Pancreas (tissue), 10 donors: ENCODE results near the gene FTO. TPM values are rescaled to one million over a fixed set of nuclear protein-coding genes. Genes with fewer than 3 reads are reported as not detected.

Experiments
- ATAC-seq, 4 donors: fragments of 200-7000 bp; cut with Tn5 transposase; one replicate each; pipeline versions ENCODE4 v1.8.0 to v1.9.1; 2020; ENCODE audit warnings: mild to moderate bottlenecking in 4 of 4, moderate library complexity in 4 of 4
- DNase-seq, 6 donors: peaks; one replicate each; pipeline ENCODE4 v3.0.0-alpha.2; 2020
- FAIRE-seq: peaks from 2 replicates; lab custom pipeline; 2012; peaks lifted over from hg19 to GRCh38; lab: Jason Lieb, UNC
- H3K27ac ChIP-seq, 4 donors: fragments of 200-600 bp; sonication (generic); 1 replicate in 3 of 4; 2 replicates in 1 of 4; pipeline versions ENCODE4 v1.5.0 to v1.8.0; 2020
- H3K27me3 ChIP-seq, 4 donors: fragments of 200-600 bp; one replicate each; pipeline ENCODE4 v1.8.0; 2021
- H3K36me3 ChIP-seq, 3 donors: fragments of 200-600 bp; sonication (generic) in 1 of 3; one replicate each; pipeline versions ENCODE4 v1.5.0 to v1.8.0; 2020 to 2021
- H3K4me1 ChIP-seq, 3 donors: fragments of 200-600 bp; one replicate each; pipeline ENCODE4 v1.8.0; 2021
- H3K4me3 ChIP-seq, 4 donors: fragments of 200-600 bp; sonication (generic) in 2 of 4; one replicate each; pipeline versions ENCODE4 v1.5.0 to v1.8.0; 2020 to 2021
- H3K9me3 ChIP-seq, 4 donors: fragments of 200-600 bp; one replicate each; pipeline ENCODE4 v1.8.0; 2021
- WGBS, 2 donors: extraction: QIAGEN DNeasy Blood & Tissue Kit; methylation state at CpG; one replicate each; pipeline ENCODE4 v1.1.7; 2013; 5-methylcytosine and 5-hydroxymethylcytosine counted together
- intact Hi-C, 3 donors: fragments of 100-400 bp; cut with DNase I; formaldehyde crosslinking; loops; one replicate each; pipeline versions ENCODE4 v1.11.1 to v1.14.2; 2022
- polyA plus RNA-seq, 2 donors: library from polyadenylated mRNA; stranded (reverse); fragments of 200-250 nt; gene quantifications; one replicate each; pipeline ENCODE4 v1.2.3, GENCODE V29; 2013
- total RNA-seq, 6 donors: library from RNA; stranded (reverse); fragmentation: NEBNext Ultra II Directional in 4 of 6; extraction: Animal tissue kit (Norgen Biotek cat#: 25700) in 4 of 6; gene quantifications; one replicate each; pipeline versions ENCODE4 v1.2.1 to v1.2.4, GENCODE V29; 2021 to 2023
- TF ChIP-seq, protein P1 (sequence below), 4 donors: fragments of 200-600 bp; sonication (generic) in 3 of 4; IDR thresholded peaks; one replicate each; pipeline versions ENCODE4 v1.5.0 to v1.8.0; 2021; ENCODE audit warnings: antibody characterized with exemption in 4 of 4
- donor health status: healthy with polysubstance abuse.
- donor health status: DM: no; HTN: no; CAD: no; lungs with moderate emphysema.
- donor health status: DM: no; HTN: no; CAD: no.
- donor health status: control.
- donor health status: control.
- donor health status: Bipolar disorder and iron deficiency.
- donor health status: DM: yes; HTN: yes; CAD: no.
- donor health status: DM: no; HTN: no; CAD: no.
- donor health status: DM: no; HTN: no; CAD: no.
- donor health status: DM: yes; HTN: yes; CAD: no.

Gene FTO
- total and polyA plus RNA-seq, 8 donors = 7.6 to 45.0 (median 31.7) TPM

DNA sequence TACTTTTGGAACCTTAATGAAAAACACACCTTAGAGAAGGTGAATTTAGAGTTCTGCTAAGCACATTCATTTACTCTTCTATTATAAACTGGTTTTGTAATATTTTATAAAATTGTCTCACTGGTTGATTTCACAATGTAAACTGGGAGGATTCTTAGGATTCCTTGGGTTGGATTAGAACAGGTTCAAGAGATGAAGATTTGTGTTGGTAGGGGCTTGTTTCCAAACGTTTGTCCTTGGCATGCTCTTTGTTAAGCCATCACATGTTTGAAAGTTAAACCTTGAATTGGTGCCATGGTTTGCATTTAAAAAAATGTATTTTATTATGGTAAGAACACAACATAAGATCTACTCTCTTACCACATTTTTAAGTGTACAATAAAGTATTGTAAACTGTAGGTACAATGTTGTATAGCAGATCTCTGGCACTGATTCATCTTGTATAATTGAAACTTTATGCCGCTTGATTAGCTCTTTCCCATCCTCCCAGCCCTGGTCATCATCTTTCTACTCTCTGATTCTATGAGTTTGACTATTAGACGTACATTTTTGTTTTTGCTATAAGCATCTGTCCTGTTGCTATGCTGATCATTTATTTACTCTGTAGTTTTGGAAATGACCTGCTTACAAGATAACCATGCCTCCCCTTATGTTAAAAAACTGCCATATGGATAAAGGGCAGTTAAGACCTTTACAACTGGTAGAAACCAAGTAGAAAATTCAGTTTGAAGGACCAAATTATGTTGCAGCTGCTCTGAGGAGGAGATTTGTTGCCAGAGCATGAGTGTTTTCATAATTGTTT lies 9.6 kb downstream of the FTO start:
- Histone ChIP-seq H3K9me3 (no peaks in the 10 kb centered on the region), H3K27me3 (no peaks in the 10 kb centered on the region), H3K4me1 (peaks cover 15 to 28% (median 23%) of the 10 kb centered on the region in 3 donors), H3K36me3 (no peaks in the 10 kb centered on the region), H3K27ac (no peak overlapping the region), H3K4me3 (no peak overlapping the region)
- DNase-seq = no peak
- WGBS, 2 donors = 45 to 46% methylated on average over 3 of the region's 3 CpGs
- no peak for FAIRE-seq
- peak in 2 of 4 donors; percentile 44 to 67 for ATAC-seq
- intact Hi-C loops = no loop called here
- TF ChIP-seq, protein P1, sequence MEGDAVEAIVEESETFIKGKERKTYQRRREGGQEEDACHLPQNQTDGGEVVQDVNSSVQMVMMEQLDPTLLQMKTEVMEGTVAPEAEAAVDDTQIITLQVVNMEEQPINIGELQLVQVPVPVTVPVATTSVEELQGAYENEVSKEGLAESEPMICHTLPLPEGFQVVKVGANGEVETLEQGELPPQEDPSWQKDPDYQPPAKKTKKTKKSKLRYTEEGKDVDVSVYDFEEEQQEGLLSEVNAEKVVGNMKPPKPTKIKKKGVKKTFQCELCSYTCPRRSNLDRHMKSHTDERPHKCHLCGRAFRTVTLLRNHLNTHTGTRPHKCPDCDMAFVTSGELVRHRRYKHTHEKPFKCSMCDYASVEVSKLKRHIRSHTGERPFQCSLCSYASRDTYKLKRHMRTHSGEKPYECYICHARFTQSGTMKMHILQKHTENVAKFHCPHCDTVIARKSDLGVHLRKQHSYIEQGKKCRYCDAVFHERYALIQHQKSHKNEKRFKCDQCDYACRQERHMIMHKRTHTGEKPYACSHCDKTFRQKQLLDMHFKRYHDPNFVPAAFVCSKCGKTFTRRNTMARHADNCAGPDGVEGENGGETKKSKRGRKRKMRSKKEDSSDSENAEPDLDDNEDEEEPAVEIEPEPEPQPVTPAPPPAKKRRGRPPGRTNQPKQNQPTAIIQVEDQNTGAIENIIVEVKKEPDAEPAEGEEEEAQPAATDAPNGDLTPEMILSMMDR (IDR thresholded peaks at IDR 0.05) = no peak

DNA sequence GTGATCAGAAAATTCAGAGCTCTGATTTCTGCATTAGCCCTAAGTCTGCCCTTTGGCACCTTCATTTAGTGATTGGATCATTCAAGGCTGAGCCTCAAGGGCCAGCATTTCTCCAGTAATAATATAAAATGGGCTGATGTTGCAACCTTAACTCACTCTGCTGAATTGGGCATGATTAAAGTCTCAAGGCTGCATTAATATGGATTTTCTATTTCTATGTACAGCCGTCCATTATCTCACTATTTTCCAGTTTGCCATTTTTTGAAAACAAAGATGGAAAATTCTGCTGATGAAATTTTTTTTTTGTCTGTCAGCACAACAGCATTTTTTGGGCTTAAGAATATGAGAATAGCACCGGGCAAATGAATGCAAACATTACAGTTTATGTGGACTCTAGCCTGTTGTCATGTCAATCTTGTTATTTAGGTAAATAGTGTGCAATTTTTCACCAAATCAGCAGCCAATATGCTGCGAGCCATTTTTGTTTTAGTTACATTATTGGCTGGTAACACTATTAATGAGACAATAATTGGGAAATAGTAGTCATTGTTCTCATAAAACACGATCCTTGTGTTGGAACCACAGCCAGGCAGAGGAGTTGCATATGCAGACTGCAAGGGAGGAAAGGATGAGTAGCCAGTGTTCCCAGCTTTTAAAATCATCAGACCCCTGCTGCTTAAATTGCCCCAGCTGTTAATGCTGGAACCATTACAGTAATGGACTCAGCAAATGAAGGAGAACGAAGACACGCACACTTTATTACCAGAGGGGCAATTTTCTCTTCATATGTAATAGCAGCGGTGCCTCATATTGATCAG lies 10.5 kb downstream of the FTO start:
- ATAC-seq = peak in 3 of 4 donors; percentile 48 to 66 (median 49)
- 57% methylated on average over 7 of the region's 7 CpGs for WGBS, 2 donors
- TF ChIP-seq, protein P1 (IDR thresholded peaks at IDR 0.05) = no peak
- Histone ChIP-seq H3K27ac (no peak overlapping the region), H3K36me3 (no peaks in the 10 kb centered on the region), H3K4me3 (no peak overlapping the region), H3K9me3 (no peaks in the 10 kb centered on the region), H3K4me1 (peaks cover 15 to 28% (median 23%) of the 10 kb centered on the region in 3 donors), H3K27me3 (no peaks in the 10 kb centered on the region)
- intact Hi-C loops = no loop called here
- no peak for DNase-seq
- FAIRE-seq = no peak

DNA sequence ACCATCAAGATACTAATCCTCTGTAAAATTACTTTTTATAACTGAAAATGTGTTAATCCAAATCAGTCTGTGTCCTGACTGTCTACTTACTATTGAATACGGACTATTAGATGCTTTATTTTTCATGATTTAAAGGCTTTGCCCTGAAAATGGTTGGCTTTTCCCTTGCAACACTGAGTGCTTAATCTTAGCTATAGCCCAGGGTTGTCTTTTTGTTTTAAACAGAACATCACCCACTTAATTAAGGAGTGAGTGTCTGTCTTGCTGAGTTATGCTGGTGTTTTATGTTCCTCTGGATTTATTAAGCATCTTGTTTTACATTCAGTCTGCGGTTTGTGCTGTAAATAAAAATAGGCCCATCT lies 11.0 kb downstream of the FTO start:
- 92 to 97% methylated on average over 2 of the region's 2 CpGs for WGBS, 2 donors
- no peak for ATAC-seq
- TF ChIP-seq, protein P1 (IDR thresholded peaks at IDR 0.05) = no peak
- no peaks in the 10 kb centered on the region for H3K27me3 ChIP-seq
- H3K4me3 ChIP-seq = no peak overlapping the region
- intact Hi-C loops = no loop called here
- H3K27ac ChIP-seq = no peak overlapping the region
- peaks cover 15 to 28% (median 23%) of the 10 kb centered on the region in 3 donors for H3K4me1 ChIP-seq
- FAIRE-seq = no peak
- H3K9me3 ChIP-seq = no peaks in the 10 kb centered on the region
- no peaks in the 10 kb centered on the region for H3K36me3 ChIP-seq
- no peak for DNase-seq

DNA sequence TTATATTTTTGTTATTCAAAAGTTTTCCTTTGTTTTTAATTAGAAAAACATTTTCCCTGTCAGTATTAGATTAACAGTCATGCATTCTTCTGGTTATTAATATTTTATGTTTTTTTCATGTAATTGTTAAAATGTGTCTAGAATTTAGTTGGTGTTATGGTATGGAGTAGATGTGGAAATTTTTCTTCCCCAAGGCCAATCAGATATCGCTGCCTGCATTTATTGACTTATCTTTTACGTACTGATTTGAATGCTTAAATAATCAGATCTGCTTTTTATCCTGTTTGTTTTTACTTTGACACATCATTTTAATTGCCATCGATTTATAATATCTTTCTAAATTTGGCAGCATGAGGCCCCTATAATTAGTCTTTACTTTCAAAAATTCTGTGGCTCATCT lies 13.6 kb downstream of the FTO start:
- no peak overlapping the region for H3K4me3 ChIP-seq
- H3K27ac ChIP-seq = no peak overlapping the region
- no peaks in the 10 kb centered on the region for H3K9me3 ChIP-seq
- peak; percentile 89 for FAIRE-seq
- WGBS, 2 donors = 30 to 31% methylated on average over 3 of the region's 3 CpGs
- DNase-seq = no peak
- TF ChIP-seq, protein P1 (IDR thresholded peaks at IDR 0.05) = no peak
- no peaks in the 10 kb centered on the region for H3K36me3 ChIP-seq
- ATAC-seq = no peak
- intact Hi-C loops = no loop called here
- peaks cover 15 to 21% (median 18%) of the 10 kb centered on the region in 3 donors for H3K4me1 ChIP-seq
- no peaks in the 10 kb centered on the region for H3K27me3 ChIP-seq
